NK-92 (cell line): Measurements from ENCODE around the gene PRELID1.

ENCODE experiments used
- DNase-seq: peaks from one replicate; lab custom pipeline; 2025; ENCODE audit not compliant: unreplicated experiment; lab: John Stamatoyannopoulos, UW

The PRELID1 gene

DNA sequence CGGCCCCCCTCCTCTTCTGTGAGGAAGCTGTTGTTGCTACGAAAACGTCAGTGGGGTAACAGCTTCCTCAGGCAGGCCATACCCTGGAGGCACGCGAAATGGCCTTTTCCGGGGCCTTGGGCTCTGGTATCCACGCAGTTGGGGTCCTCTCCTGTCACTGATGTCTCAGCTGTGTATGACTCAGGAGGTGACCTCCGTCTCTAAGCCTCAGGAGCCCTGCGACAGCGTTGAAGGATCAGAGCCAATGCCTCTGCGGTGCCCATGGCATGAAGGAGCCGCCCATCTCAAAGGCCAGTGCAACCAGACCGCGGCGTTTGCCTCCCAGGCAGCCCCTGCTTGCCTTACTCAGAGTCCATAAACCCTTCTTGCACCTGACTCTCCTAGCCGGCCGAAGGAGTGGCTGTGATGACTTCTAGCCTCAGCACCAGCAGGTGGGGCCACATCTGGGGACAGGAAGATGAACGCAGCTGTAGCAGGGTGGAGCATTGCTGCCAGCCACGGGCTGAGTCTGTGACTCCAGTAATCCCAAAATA, 9.1 kb downstream of the PRELID1 start:
- no peak for DNase-seq

DNA sequence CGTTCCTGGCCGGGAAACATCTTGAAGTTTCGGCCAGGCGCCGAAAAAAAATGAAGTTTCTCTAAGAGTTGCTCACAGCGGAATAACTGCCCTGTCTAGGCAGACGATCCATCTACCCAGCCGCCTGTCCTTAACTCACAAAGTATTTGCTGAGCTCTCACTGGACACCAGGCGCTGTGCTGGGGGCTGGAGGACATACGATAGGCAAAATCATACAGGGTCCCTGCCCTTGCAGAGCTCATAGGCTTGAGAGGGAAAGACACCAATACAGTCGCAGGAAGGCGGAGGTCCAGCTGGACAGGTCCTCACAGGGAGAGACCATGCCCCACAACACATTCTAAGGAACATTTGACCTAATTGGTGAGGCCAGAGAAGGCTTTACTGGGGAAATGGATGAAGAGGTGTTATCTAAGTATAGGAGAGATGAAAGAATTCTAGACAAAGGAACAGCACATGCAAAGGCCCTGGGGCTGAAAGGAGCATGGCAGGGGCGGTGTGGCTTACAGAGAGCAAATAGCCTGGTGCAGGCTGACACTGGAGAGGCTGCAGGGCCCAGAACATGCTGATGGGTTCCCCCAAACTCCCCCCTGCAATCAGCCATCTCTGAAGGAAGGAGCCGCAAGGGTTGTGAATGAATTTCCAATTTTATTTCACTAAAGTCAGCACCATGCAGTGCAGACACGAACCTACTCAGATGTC, 10.1 kb downstream of the PRELID1 start:
- DNase-seq, result no peak

DNA sequence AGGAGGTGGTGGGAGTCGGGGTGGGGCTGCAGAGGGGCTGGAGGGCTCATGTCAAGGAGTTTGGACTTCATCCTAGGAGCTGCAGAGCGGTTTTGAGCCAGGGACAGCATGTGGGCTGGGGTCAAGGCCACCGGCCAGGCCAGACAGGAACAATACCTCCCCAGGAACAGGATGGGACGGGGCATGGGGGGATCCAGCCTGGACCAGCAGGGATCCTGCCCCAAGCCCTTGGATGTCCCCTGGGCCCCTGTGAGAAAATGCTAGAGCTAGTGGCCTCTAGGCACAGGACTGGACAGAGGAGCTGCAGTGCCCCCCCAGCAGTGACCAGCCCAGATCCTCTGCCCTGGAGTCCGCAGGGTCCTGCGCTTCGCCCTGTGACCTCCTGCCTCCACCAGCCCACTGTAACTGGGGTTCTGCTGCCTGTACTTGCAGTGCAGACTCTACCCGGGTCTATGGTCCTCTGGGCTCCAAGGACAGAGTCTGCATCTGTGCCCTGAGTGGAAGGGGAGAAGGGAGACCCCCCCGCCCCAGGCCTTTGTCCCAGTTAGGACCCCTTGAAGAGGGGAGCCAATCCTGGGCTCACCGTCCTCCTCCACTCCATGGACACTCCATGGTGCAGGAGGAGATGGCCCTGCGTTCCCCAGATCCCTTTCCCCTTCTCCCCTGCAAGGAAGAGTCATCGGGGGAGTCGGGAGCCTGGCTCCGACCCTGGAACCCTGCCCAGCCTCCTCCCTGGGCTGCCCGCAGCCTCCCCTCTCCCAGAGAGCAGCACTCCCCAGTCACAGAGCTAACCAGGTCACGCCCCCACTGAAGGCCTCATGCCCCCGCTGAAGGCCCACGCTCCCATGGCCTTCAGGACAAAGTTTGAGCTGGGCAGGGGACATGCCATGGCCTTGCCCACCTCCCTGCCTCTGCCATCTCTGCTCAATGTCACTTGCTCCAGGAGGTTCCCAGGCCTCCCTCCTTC, 11.1 kb downstream of the PRELID1 start:
- DNase-seq, result no peak

DNA sequence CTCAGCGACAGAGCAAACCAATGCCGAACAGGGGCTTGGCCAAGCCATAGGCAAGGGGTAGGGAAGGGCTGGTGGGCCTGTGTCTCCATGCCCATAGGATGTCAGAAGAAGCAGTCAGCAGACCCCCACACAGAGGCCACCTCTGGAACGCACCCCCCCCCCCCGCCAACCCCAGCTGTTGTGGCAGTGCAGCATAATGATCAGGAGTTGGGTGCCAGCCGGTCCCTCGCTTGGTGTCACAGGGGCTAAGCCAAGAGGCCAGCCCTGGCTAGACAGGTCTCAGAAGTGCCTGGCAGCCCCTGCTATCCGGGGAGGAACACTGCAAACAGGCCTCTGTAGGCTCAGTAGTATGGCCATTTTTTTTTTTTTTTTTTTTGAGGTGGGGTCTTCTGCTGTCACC, 11.8 kb downstream of the PRELID1 start:
- DNase-seq, result no peak

DNA sequence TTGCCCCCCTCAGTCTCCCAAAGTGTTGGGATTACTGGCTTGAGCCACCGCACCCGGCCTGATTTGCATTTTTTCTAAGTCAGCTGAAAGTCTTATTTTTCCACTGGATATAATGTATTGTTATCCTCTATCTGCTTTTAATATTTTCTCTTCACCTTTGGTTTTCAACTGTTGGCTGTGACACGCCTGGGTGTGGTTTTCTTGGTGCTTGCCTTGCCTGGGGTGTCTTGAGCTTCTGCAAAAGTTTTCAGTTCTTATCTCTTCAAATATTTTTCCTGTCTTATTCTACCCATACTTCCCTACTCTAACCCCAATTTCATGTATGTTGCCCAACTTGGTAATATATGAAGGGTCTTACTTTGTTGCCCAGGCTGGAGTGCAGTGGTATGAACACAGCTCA, 12.4 kb downstream of the PRELID1 start:
- DNase-seq, result no peak

DNA sequence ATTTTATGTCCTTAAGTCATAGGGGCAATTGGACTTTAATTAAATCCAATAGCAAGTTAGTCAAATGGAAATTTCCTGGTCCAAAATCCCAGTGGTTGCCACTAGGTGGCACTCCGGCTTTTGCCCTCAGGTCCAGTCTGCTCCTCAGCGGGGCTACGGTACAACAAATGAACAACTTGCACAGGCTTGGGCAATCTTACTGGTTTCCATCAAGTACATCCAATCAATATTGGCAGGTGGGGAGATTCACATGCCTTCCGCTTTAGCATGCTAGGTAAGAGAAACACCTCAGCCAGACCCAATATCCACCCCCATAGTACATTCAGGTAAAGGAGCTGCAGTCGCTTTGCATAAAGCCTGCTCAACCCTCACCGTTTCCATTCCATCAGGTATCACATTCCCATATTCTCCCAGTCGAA, 14.4 kb downstream of the PRELID1 start:
- no peak for DNase-seq

DNA sequence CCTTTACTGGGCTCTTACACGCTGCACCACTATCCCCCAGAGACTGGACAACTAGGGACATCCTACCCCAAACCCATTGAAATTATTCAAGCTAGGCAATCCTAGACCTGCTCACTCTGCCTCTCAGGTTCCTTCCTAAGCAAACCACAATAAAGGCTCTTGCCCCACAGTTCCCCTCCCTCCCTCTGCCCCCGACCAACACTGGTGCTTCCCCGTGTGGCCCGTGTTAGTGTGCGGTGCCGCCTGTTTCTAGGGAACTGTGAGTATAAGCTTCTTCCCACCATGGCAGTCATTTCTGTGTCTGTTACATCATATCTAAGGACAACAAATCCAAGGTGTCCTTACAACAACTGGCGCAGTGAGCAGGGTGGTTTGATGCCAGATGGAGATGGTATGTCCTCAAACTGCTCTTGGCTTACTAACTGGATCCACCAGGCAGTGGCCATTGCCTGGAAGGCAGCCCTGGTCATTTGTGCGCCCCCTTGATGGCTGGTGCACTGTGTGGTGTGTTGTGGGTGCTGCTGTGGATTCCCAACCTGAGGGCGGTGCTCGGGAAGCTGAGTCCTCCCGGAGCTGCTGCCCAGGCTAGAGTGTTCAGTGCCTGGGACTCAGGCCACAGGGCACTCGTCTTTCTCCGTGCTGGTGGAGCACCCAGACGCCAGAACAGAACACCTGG, 16.5 kb downstream of the PRELID1 start:
- no peak for DNase-seq

DNA sequence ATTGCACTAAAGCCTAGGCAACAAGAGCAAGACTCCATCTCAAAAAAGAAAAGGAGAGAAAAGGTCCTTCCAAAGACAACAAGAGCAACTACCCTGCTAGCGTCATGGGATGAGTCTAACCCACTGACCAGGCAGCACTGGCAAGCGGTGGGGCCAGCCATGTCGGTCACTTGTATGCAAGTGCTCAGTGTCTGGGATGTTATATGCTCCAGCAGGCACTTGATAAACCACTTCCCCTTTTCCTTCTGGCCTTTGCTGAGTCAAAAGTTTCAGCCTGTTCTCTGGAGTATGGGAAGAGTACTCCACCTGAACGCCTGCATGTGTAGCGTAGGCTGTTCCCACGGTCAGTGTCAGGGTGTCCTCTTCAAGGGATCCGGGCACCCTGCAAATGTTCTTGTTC, 17.3 kb downstream of the PRELID1 start:
- no peak for DNase-seq

DNA sequence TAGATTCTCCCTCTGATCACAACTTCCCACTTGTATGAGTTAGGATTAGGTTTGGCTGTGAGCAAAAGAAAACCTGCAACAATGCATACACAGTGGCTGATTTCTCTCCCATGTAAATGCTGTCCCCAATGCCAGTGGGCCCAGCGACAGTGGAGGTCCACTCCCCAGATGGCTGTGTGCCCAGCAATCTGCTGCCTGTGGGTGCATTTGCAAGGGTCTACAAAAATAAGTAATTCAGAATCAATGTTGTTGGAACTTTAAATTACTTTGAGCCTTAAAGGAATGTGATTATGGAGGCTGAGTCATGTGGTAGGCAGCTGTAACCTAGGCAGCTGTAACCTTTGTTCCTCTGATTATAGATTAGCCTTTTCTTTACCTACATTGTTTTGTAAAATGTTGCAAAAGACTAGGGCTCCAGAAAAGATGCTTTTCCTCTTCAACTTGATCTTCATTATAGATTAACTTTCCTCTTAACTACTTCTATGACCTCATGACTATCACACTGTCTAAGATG, 22.3 kb downstream of the PRELID1 start:
- no peak for DNase-seq

DNA sequence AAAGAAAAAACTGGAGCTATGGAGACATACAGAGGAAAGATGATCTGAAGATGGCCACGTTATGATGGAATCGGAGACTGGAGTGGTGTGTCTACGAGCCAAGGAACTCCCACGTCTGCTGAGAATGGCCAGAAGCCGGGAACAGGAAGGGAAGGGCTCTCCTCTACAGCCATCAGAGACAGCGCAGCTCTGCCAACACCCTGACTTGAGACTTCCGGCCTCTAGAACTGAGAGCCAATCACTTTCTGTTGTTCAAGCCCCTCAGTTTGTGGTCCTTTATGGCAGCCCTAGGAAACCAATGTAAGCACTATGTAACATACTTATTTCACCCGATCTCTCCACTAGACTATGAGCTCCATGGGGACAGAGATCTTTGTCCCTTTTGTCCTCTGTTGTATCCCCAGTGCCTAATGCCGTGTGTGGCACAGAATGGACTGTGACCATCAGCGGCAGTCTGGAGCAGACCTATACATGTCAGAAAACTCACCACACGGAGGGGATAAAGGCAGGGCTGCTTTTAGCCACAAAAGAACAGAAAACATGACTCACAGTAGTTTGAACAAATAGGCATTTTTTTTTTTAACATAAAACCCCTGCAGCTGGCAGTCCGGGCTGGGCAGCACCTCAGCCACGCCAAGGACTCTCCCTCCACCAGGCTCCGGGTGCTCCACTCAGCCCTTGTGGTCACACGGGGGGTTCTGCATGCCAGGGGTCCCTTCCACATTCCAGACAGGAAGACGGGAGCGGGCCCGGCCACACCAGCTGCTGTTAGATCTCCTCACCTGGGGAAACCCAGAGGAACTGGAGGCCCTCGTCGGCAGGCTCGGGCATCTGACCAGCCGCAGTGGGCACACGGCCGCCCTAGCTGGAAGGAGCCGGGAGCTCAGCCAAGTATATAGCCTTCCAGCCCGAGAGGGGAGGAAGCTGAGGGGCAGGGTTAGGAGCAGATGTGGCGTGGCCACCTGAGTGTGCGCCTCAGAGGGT, 24.2 kb downstream of the PRELID1 start:
- DNase-seq, result no peak

DNA sequence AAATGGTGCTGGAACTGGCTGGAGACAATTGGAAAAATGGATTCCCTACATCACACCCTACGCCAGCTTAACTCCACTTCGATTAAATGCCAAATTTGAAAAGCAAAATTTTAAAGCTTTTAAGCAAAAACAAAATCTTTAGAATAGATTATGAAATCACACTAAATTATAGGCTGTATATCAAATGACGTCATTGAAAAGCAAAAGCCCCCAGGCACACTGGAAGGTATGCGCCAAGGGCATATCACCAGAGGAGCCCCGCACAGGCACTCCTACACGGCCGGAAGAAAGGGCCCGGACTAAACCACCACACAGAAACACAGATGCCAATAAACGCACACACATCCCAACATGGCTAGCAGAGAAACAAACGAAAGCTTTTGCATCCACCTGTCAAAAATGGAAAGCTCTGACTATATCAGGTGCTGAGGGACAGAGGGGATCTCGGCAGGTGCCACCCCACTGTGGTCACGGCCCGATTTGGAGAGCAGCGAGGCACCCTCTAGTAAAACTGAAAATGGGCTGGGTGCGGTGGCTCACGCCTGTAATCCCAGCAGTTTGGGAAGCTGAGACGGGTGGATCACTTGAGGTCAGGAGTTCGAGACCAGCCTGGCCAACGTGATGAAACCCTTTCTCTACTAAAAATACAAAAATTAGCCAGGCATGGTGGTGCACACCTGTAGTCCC, 25.1 kb downstream of the PRELID1 start:
- DNase-seq, result no peak

DNA sequence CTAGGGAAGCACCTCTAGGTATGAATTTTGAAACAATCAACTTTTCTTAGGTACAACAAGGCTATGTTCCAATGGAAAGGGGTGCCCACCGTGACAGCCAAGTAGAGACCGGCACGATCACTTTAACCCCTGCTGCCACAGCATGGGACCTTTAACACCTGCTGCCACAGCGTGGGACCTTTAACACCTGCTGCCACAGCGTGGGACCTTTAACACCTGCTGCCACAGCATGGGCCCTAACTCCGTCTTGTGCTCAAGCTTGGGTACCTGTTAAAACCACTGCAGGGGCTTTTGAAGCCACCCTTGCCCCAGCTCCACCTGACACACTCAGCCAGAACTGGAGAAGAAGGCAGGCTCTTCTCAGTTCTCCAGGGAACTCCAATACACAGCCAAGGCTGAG, 26.3 kb downstream of the PRELID1 start:
- DNase-seq, result no peak

DNA sequence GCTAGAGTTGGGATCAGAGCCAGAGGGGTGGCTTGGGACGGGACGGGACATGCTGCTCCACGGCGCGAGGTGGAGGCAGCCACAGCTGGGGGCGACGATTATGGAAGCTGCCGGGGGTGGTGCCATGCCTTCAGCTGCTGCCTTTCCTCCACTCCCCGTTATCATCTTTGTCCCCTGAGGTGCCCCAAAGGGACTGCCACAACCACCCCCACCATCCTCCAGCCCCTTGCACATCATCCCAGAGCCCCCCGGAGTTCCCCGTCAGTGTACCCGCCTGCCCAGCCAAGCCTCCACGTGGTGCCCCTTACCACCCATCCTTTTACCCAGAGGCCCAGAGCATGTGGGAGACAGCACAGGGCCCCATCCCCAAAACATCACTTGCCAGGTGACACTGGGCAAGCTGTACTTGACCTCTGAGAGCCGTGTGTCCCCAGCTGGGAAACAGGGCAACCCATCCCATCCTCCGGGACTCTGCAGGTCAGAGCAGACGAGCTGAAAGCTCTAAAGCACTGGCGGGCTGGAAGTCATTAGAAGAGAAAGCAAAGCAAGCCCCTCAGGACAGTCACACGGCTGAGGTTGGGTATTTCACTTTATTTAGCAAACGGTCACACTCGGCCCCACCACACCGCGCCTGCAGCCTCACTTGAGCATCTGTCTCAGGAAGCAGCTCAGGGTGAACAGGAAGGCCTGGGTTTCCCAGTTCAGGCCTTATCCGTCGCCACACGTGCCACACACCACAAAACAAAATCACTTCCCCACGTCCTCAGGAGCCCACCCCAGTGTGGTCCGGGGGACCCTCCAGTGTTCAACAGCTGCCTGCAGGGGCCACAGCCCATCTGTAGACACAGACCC, 27.6 kb downstream of the PRELID1 start:
- DNase-seq, result no peak

DNA sequence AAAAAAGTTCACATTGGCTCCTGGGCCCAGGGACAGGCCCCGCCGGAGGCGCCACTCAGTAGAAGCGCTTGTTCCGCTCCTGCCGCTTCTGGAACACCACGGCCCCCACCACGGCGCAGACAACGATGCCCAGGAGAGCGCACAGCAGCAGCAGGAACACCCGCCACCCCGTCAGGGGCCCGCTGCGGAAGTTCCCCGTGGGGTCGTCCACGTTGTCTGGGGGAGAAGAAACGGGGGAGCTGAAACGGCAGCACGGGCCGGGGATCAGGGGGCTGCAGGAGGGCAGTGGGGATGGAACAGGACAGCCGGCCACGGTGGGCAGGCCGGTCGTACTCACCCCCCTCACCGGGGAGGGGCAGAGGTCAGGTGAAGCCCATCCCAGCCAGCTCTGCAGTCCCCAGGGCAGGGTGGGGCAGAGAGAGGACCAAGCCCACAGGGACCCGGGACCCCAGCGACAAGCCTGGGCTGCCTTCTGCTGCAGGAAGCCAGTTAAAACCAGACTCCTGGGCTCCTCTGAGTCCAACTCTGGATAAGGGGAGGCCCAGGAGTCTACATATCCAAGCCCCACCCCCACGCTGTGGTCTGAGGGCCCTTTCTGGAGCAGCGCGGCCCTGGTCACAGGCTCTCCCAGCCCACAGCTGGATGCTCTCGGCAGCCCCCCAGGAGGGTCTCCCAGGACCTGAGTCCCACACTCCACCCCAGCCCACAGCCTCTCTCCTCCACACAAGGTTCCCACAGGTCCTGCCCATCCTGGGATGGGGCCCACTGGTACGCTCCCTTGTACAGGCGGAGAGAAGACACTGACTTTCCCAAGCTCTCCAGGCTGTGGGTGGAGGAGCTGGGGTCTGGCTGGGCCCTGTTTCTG, 28.7 kb downstream of the PRELID1 start:
- DNase-seq, result no peak

DNA sequence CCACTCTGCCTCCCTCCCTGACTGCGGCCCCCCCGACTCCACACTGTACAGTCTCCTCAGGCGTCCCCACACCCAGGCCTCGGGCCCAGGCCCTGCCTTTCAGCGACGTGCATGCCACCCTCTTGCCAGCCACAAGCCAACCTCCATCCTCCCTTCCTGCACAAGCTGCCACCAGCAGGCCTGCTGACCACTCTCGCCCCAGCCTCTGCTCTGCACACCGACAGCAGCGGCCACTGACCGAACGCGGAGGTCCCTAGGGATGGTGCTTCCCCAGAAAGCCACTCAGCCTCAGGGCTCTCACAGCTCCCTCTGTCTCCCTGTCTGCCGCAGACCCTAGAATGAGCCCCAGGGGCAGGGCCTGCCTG, 29.3 kb downstream of the PRELID1 start:
- DNase-seq, result no peak

DNA sequence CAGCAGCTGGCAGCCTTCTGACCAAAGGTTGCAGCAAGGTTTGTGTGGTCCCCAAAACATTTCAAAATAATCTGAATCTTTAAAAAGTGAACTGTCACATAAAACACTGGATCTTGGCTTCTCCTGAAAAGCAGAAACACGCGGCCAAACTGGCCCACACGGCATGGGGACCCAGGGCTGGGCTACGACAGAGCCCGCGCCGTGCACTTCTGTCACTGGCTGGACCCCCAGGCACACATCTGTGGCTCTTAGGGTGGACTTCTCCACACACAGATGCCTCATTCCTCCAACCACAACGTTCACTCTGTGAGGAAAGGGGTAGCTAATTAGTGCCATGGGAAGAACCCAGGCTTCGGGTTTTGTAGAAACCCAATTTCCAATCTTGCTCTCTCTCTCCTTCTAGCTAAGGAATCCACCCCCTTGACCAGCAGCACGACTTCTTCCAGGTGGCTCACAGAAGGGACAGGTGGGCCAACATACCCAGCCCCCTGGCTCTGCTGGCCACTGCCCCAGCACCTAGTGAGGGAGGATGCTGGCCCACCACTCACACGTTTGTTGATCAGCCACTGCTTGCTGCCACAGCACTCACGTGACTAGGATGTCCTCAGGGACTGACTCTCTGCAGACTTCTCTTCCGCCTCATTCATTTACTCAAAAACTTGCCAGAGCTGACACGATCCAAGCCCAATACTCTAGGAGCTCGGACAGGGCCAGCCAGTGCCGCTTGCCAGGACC, 30.0 kb downstream of the PRELID1 start:
- DNase-seq, result no peak

DNA sequence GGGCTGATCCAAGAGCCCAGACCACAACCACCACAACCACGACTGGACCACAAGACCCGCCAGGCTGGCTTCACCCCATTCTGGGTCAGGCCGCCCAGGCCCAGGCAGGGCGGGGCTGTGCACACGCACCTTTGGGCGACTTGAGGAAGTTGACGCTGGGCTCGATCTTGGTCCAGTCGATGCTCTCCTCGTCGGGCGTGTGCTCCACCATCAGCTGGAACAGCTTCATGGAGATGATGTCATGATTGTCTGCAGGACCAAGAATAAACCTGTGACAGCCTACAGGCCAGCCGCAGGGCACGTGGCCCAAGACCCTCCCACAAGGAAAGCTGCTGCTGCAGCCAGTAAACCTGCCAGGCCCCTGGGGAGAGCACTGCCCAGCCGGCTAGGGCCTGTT, 30.6 kb downstream of the PRELID1 start:
- DNase-seq, result no peak
